ENCODE data around the gene KRT8.

The KRT8 gene

DNA sequence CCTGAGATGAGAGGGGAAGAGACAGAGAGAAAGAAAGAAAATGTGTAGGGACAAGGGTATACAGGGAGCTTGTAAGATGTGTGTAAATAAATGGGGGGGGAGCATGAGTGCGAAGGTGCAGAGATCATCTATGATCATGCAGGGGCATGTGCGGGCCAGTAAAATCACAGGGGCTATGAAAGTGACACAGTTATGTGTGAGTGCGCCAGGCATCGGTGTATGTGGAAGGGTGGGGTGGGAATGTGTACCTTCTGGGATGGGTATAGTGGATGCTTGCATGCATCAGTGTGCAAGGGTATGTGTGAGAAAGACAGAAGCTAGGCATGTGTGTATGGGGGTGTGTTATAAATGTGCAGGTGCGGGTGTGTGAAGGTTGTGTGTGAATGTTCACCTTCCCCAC is 37.7 kb downstream of the KRT8 start:
- TF ChIP-seq GATA3 (IDR thresholded peaks at IDR 0.05; ENCODE audit: low read depth, low read length) = no peak
- TF ChIP-seq GATA2 (IDR thresholded peaks at IDR 0.05; ENCODE audit: low read depth, low read length) = no peak

DNA sequence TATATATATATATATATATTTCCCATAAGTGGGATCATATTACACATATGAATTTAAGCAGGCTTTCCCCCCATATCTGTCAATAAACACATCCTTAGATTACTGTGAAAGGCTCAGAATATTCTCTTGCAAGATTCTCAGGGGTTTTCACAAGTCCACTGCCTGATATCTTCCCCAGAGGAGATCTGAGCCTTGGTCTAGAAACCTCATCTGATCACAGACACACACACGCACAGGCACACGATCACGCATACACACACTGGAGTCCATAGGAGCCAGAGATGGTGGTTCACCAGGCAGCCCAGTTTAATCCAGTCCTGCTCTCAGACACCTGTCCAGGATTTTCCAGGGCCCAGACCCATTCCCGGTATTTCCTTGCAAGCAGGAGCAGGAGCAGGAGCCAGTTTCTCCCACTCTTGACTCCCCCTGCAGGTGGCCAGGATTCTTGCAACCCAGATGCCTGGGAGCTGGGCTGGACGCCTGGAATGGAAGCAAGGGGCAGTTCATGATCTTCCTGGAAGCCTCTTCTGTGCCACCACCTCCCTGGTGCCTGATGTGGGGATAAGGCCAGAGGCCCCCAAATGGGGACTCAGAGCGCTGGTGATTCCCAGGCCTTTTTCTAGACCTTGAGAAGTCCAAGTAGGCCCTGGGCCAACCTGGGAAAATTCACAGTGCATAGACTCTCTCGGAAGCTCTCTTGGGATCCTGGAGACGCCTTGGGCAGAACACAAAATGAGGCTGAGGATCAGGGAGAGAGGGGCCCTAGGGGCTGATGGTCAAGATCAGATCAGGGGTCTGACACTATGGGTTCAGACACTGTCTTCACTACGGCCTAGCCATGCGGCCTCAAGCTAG is 39.6 kb downstream of the KRT8 start:
- TF ChIP-seq GATA3 (IDR thresholded peaks at IDR 0.05; ENCODE audit: low read depth, low read length) (no peak), GATA2 (IDR thresholded peaks at IDR 0.05; ENCODE audit: low read depth, low read length) (no peak)

GRCh38 chr12:52862023-52862422 is 42.9 kb downstream of the KRT8 start:
- TF ChIP-seq GATA3 (IDR thresholded peaks at IDR 0.05; ENCODE audit: low read depth, low read length) (no peak), GATA2 (IDR thresholded peaks at IDR 0.05; ENCODE audit: low read depth, low read length) (no peak)

DNA sequence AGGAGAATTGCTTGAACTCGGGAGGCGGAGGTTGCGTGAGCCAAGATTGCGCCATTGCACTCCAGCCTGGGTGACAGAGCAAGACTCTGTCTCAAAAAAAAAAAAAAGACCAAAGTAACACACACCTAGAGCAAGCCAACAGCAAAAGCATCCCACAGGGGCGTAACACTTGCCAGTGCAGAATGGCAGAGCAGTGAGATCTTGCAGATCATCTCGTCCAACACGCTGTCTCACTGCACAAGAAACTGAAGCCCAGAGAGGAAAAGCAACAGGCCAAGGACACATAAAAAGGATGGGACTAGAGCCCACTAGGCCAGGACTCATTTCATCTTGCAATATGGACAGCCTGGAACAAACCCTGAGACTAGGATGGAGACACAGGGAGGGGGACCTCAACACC is 43.4 kb downstream of the KRT8 start:
- no peak for TF ChIP-seq GATA2 (IDR thresholded peaks at IDR 0.05; ENCODE audit: low read depth, low read length)

- TF ChIP-seq GATA2 (IDR thresholded peaks at IDR 0.05; ENCODE audit: low read depth, low read length) = no peak
- no peak for TF ChIP-seq GATA3 (IDR thresholded peaks at IDR 0.05; ENCODE audit: low read depth, low read length)
These were observed 44.6 kb downstream of the KRT8 start for GRCh38 chr12:52860102-52860823.

DNA sequence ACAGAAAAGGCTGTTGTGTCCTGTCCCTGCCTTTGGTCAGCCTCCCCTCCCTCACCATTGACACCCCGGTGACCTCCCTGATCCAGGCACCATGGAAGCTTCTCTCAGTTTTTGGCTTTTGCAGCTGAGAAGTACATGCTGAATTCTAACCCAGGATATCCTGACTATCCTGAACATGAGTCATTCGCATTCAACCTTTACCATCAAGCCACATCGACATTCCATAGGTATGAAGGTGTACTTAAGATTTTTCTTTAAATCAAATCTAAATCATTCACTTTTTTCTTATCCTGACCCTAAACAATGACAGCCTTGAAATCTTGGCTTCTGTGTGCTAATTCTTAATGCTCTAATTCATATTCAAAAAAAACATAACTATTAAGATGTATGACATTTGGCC is 47.4 kb downstream of the KRT8 start:
- TF ChIP-seq GATA2 (IDR thresholded peaks at IDR 0.05; ENCODE audit: low read depth, low read length) = no peak
- no peak for TF ChIP-seq GATA3 (IDR thresholded peaks at IDR 0.05; ENCODE audit: low read depth, low read length)

DNA sequence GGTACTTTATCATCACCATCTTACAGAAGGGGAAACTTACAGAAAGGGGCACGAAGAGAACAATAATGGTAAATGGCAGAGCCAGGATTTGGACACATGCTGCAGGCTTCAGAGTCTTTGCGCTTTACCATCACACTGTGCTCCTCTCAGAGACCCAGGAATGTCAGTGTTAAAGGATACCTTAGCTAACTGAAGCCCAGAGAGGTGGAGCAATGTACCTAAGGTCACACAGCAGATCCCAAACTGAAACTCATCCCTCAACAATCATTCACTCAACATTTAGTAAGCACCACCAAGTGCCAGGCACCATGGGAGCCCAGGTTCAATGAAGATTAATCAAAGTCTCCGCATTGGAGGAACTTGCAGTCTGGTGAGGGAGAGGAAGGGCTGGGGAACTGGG is 48.1 kb downstream of the KRT8 start:
- TF ChIP-seq GATA2 (IDR thresholded peaks at IDR 0.05; ENCODE audit: low read depth, low read length) = no peak
- no peak for TF ChIP-seq GATA3 (IDR thresholded peaks at IDR 0.05; ENCODE audit: low read depth, low read length)

DNA sequence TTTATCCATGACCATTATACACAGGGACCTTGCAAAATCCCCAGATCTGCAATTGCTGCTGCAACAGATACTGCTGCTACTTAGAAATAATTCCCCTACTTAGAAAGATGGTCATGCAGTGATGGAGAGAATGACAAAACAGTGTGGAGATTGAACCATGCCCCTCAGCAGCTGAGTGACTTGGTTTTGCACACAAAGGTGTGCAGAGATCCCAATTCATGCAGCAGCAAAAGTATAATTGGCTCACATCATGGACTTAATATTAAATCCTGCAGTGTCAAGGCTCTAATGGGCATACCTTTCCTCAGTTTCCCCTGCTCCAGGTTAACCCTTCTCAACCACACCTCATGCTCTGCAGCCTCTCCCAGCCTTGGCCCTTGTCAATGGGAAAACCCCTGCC is 53.1 kb downstream of the KRT8 start:
- TF ChIP-seq GATA2 (IDR thresholded peaks at IDR 0.05; ENCODE audit: low read depth, low read length) (no peak), GATA3 (IDR thresholded peaks at IDR 0.05; ENCODE audit: low read depth, low read length) (no peak)

DNA sequence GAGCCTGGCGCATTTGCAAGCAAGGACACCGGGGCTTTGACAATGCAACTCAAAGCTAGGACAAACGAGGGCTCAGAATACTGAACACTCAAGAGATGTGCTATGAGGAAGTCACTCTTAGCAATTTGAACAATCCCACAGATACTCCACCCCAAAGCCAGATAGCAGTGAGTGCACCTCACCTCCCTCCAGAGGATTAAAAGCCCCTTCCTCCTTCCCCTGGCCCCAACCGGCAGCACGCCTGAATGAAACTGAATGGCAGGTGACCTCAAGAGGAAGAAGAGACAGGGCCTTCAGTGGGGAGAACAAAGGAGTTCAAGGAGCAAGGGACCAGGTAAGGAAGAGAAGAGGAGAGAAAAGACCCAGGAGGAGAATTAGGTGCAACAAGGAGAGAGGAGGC is 54.2 kb downstream of the KRT8 start:
- TF ChIP-seq GATA3 (IDR thresholded peaks at IDR 0.05; ENCODE audit: low read depth, low read length) (no peak), GATA2 (IDR thresholded peaks at IDR 0.05; ENCODE audit: low read depth, low read length) (no peak)

DNA sequence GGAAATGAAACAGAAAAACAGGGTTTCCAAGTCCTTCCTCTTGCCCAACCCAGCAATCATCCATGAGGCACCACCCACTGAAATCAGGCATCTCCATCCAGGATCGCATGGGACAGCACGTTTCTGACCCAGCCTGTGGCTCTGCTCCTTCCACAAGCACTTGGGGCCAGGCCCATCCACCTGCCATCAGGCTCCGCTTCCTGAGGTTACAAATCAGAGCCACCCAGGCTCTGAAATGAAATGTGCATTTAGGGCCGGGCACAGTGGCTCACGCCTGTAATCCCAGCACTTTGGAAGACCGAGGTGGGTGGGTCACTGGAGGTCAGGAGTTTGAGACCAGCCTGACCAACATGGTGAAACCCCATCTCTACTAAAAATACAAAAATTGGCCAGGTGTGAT is 55.4 kb downstream of the KRT8 start:
- TF ChIP-seq GATA2 (IDR thresholded peaks at IDR 0.05; ENCODE audit: low read depth, low read length) = no peak
- TF ChIP-seq GATA3 (IDR thresholded peaks at IDR 0.05; ENCODE audit: low read depth, low read length) = no peak

GRCh38 chr12:52848661-52849255 is 56.1 kb downstream of the KRT8 start, which contains the start of gene KRT78:
KRT78 (minus strand) TSS chr12:52848994; CDS start chr12:52848930, 64 bp downstream.
- TF ChIP-seq GATA2 (IDR thresholded peaks at IDR 0.05; ENCODE audit: low read depth, low read length) (no peak), GATA3 (IDR thresholded peaks at IDR 0.05; ENCODE audit: low read depth, low read length) (no peak)

- TF ChIP-seq GATA3 (IDR thresholded peaks at IDR 0.05; ENCODE audit: low read depth, low read length) (no peak), GATA2 (IDR thresholded peaks at IDR 0.05; ENCODE audit: low read depth, low read length) (no peak)
These were observed 57.4 kb downstream of the KRT8 start for GRCh38 chr12:52847335-52848102.
